Measurements from ENCODE around the gene SDK1.

The SDK1 gene

DNA sequence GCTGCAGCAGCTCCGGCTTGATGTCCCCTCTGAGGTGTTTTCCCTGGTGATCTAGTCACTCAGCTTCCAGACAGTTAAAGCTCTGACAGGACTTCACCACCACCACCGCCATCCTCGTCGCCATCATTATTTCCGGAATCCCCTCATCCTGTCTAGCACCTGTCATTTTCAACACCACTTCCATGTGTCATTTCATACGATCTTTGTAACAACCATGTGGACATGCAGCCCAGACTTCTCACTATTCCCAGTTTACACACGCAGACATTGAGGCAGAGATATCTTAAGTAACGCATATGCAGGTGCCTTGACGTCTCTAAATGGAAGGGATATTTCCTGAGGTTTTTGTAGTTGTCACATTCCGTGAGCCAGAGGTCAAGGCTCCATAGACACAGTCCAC is 850.5 kb downstream of the SDK1 start:
- no peak for DNase-seq

GRCh38 chr7:4151926-4152549 is 851.0 kb downstream of the SDK1 start:
- DNase-seq, result peak; percentile 42

- DNase-seq, result no peak
These were observed 854.0 kb downstream of the SDK1 start for GRCh38 chr7:4154882-4155535.

- DNase-seq, result no peak
These were observed 855.1 kb downstream of the SDK1 start for GRCh38 chr7:4156190-4156589.

DNA sequence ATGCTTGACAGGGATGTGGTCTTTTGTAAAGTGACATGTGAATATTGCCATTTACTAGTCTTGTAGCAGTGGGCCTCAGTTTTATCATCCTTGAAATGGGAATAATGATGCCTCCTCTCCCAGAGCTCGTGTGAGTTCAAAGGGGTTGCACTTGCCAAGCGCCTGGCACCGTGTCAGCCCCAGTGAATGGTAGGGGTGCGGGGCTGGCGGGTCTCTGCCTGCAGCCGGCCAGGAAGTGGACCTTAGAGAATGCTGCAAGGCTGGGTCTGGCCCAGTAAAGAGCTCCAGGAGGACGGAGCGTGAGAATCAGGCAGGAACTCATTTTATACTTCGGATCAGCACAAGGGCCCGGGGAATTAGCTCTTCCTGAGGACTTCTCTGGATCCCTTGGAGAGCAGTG is 856.6 kb downstream of the SDK1 start:
- no peak for DNase-seq

- no peak for DNase-seq
These were observed 857.5 kb downstream of the SDK1 start for GRCh38 chr7:4158441-4159153.

DNA sequence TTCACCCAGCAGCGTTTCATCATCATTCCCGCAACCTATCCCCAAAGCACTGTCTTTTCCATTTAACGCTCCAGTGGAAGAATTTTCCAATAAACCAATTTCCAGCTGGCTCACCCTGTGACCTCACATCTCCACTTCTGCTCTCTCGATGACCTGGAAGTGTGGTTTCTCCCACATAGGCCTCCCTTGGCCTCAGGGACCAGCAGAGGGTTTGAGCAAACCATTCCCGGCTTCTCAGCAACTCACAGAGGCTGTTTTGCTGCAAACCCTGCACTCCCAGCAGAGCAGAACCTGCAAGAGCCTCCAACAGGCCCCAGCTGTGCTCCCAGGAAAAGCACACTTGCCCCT is 858.1 kb downstream of the SDK1 start:
- DNase-seq, result no peak

- DNase-seq, result no peak
These were observed 858.9 kb downstream of the SDK1 start for GRCh38 chr7:4159761-4160554.

GRCh38 chr7:4162884-4163564 is 862.0 kb downstream of the SDK1 start:
- DNase-seq, result no peak

DNA sequence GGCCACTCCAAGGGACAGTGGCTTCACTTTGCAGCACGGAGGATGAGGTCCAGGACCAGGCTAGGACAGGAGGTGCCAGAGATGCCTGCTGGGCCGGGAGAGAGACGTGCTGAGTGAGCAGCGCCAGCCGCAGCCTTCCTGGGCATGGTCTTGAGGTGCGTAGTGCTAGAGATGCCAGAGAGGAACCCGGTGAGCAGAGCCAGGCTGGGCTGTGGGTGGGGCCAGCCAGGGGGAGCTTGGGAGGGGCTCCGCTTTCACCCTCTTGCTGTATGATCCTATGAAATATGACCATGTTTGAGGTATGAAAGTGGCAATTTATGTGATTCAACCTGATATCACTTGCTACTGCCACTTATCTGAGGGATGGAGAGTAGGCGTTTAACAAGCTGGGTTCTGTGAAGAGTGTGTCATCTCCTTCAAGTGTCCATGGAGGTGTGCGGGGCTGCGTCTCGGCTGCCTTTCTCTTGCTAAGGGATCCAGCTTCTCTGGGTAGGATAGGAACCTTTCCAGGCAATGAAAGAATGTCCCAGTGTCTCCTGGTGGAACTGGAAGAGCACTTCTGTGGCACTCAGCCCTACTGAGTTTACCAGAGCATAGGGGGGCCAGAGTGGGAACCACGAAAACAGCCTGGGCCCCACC is 862.6 kb downstream of the SDK1 start:
- DNase-seq, result no peak

GRCh38 chr7:4164556-4164955 is 863.5 kb downstream of the SDK1 start:
- DNase-seq, result no peak

- DNase-seq, result no peak
These were observed 865.3 kb downstream of the SDK1 start for GRCh38 chr7:4166340-4166739.

DNA sequence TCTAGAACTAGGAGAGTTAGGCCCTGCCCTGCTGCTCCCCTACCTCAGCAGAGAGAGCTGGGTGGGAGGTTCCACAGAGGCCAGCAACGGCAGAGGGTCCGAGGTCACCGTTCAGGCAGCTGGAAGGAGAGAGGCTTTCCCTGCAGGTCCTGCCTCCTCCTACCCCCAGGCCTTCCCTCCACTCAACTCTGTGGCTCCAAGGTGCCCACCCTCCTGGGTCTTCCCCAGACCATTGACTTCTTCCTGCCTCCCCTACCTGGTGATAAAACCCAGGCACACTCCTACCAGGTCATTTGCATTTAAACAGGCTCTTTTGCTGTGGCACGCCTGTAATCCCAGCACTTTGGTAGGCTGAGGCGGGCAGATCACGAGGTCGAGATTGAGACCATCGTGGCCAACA is 865.8 kb downstream of the SDK1 start:
- DNase-seq, result no peak

GRCh38 chr7:4167385-4167910 is 866.4 kb downstream of the SDK1 start:
- no peak for DNase-seq

DNA sequence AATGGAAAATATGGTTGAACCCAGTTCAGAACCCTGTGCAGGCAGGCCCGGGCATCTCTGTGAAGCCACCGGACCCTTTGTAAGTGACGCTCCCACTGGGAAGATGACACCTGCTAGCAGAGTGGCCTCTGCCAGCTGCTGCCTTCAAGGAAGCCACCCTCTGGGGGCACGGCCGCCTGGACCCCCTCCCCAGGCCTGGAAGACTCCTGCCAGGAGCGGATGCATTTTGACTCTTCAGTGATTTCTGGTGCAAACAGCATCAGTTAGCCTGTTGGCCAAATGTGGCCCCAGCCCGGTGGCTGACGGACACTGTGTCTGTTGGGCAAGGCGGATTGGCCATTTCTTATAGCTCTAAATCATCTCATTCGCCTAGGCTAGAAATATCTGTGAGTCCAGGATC is 867.0 kb downstream of the SDK1 start:
- no peak for DNase-seq

GRCh38 chr7:4168541-4168940 is 867.5 kb downstream of the SDK1 start:
- DNase-seq, result no peak

GRCh38 chr7:4169455-4169854 is 868.4 kb downstream of the SDK1 start:
- no peak for DNase-seq

- no peak for DNase-seq
These were observed 870.1 kb downstream of the SDK1 start for GRCh38 chr7:4170997-4171786.

DNA sequence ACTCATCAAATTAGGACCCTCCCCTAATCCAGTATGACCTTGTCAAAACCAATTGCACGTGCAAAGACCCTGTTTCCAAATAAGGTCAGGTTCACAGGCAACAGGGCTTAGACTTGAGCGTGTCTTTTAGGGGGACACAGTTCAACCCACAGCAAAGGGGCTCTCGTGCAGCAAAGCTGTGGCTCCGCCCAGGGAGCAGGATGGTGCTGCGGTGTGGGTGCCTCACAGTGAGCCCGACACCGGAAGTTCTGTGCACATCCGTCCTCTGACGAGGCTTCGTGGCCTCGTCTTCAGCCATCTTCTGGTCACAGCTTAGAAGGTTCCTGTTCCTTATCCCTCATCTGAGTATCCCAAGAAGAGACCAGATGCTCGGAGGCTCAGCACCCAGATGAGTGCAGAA is 871.8 kb downstream of the SDK1 start:
- DNase-seq, result no peak

DNA sequence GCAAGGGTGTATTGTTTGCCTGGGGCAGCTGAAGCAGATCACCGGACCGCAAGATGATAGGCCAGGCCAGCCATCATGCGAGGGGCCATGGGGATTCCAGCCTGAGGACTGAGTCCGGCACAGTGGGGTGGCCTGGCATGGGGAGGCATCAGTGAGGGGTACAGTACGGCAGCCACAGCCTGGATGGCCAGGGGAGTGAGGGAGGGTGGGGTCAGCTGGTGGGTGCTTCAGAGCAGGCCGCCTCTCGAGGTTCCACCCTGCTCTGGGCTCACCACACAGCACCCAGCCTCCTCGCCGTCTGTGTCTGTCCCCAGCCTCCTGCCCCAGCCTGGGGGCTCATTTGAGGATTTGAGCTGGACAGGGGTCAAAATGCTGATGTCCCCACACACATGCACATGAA is 872.6 kb downstream of the SDK1 start:
- no peak for DNase-seq

GRCh38 chr7:4174016-4174415 is 873.0 kb downstream of the SDK1 start:
- no peak for DNase-seq

Data from NCI-H2081 treated with DMSO at 0.1 percent for 48 hours (cell line).